Glutamatergic neuron (in vitro differentiated cells): ENCODE results near the gene PHRF1. TPM values are rescaled to one million over a fixed set of nuclear protein-coding genes. Genes with fewer than 3 reads are reported as not detected.

Experiments used
- DNase-seq: peaks from one replicate; pipeline ENCODE4 v3.0.0; 2022
- H3K27ac Mint-ChIP-seq: one replicate; pipeline ENCODE4 v1.8.0; 2020; ENCODE audit warnings: mild to moderate bottlenecking, mixed read lengths, inconsistent platforms; ENCODE audit not compliant: unreplicated experiment
- H3K27me3 Mint-ChIP-seq: one replicate; pipeline ENCODE4 v1.8.0; 2020; ENCODE audit warnings: mild to moderate bottlenecking, moderate library complexity, mixed read lengths, inconsistent platforms; ENCODE audit not compliant: unreplicated experiment
- H3K36me3 Mint-ChIP-seq: one replicate; pipeline ENCODE4 v1.8.0; 2020; ENCODE audit warnings: mild to moderate bottlenecking, mixed read lengths, inconsistent platforms; ENCODE audit not compliant: unreplicated experiment
- H3K4me1 Mint-ChIP-seq: one replicate; pipeline ENCODE4 v1.8.0; 2020; ENCODE audit warnings: mild to moderate bottlenecking, low read depth, mixed read lengths, inconsistent platforms; ENCODE audit not compliant: unreplicated experiment
- H3K4me3 Mint-ChIP-seq: one replicate; pipeline ENCODE4 v1.8.0; 2020; ENCODE audit warnings: mild to moderate bottlenecking, mixed read lengths, inconsistent platforms; ENCODE audit not compliant: unreplicated experiment
- H3K9me3 Mint-ChIP-seq: one replicate; pipeline ENCODE4 v1.8.0; 2020; ENCODE audit warnings: mild to moderate bottlenecking, moderate library complexity, mixed read lengths, inconsistent platforms; ENCODE audit not compliant: unreplicated experiment
- CTCF ChIP-seq: fragments of 200-600 bp; sonication (generic); IDR thresholded peaks from one replicate; pipeline ENCODE4 v1.5.0; 2021; ENCODE audit not compliant: partially characterized antibody, unreplicated experiment
- total RNA-seq: library from RNA; stranded (reverse); fragmentation: NEBNext Ultra II Directional; extraction: Animal tissue kit (Norgen Biotek cat#: 25700); gene quantifications from one replicate; pipeline ENCODE4 v1.2.1, GENCODE V29; 2021; ENCODE audit not compliant: unreplicated experiment

Gene PHRF1
- total RNA-seq, 1 donor from 2014 or later, result 41.6 TPM

DNA sequence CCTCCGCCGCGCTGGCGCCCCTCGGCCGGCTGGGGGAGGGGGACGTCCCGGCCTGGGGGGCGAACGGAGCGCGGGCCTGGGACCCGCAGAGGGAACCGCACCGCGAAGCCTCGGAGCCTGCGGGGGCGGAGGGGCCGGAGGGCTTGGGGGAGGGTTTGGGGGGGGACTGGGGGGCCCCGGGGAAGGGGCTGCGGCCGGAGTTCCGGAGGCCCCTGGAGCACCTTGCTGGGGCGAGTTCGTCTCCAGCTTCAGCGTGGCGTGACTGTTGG is 51.0 kb downstream of the PHRF1 start:
- TF ChIP-seq CTCF, result no peak
- H3K9me3 Mint-ChIP-seq, result peaks cover 8% of the 10 kb centered on the region

GRCh38 chr11:628056-628455 is 51.8 kb downstream of the PHRF1 start:
- Mint-ChIP-seq H3K27ac (peak overlapping the region; percentile 2), H3K4me1 (peaks cover 15% of the 10 kb centered on the region), H3K36me3 (peaks cover 5% of the 10 kb centered on the region), H3K27me3 (peaks cover 12% of the 10 kb centered on the region), H3K9me3 (peaks cover 8% of the 10 kb centered on the region), H3K4me3 (peak overlapping the region; percentile 71)
- TF ChIP-seq CTCF, result no peak
- DNase-seq, result no peak

More for the DNA sequence above, 51.0 kb downstream of the PHRF1 start:
- H3K4me1 Mint-ChIP-seq, result peaks cover 15% of the 10 kb centered on the region
- peaks cover 5% of the 10 kb centered on the region for H3K36me3 Mint-ChIP-seq
- no peak overlapping the region for H3K27ac Mint-ChIP-seq
- peaks cover 12% of the 10 kb centered on the region for H3K27me3 Mint-ChIP-seq
- no peak for DNase-seq
- H3K4me3 Mint-ChIP-seq, result no peak overlapping the region

- Mint-ChIP-seq H3K4me3 (peak overlapping the region; percentile 1), H3K4me1 (peaks cover 15% of the 10 kb centered on the region), H3K27ac (no peak overlapping the region), H3K27me3 (peaks cover 12% of the 10 kb centered on the region), H3K9me3 (peaks cover 8% of the 10 kb centered on the region), H3K36me3 (peaks cover 5% of the 10 kb centered on the region)
- DNase-seq, result no peak
- TF ChIP-seq CTCF, result no peak
These were observed 52.9 kb downstream of the PHRF1 start for GRCh38 chr11:629237-629583.

DNA sequence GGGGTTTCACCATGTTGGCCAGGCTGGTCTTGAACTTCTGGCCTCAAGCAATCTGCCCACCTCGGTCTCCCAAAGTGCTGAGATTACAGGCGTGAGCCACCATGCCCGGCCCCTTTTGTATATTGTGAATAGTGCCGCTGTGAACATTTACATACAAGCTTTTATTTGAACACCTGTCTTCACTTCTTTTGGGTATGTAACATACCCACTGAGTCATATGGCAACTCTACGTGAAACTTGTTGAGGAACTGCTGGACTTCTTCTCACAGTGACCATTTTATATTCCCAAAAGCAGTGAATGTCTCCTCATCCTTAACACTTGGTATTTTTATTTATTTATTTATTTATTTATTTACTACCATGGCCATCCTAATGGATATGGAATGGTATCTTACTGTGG is 54.6 kb downstream of the PHRF1 start:
- Mint-ChIP-seq H3K9me3 (peaks cover 8% of the 10 kb centered on the region), H3K27me3 (peaks cover 13% of the 10 kb centered on the region), H3K4me3 (no peak overlapping the region), H3K4me1 (peaks cover 15% of the 10 kb centered on the region), H3K27ac (no peak overlapping the region), H3K36me3 (peaks cover 5% of the 10 kb centered on the region)
- TF ChIP-seq CTCF, result no peak
- no peak for DNase-seq

DNA sequence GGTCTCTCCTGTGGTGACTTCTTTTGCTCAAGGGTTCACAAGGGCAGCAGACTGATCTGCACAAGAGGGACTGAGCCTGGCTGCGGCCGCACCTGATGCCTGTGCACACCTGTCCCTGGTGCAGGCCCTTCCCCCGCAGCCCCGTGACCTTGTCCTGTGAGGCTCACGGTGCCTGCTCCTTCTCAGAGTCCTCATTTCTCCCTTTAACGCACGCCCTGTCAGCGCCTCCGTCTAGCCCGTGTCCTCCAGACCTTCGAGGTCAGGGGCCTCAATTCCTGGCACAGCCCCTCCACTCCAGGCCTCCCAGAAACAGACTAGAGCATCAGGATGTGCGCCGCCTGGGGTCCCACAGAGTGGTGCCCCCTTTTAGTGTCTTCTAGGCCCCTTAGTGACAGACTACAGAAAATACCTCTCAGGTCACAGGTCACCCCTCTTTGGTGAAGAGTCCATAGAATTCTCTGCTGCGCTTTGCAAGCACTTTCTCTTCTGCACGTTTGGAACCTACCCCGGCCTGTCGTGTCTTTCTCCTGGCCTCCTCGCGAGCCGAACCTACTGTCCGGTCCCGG is 59.8 kb downstream of the PHRF1 start:
- no peak for TF ChIP-seq CTCF
- Mint-ChIP-seq H3K4me1 (peaks cover 5% of the 10 kb centered on the region), H3K27me3 (peaks cover 20% of the 10 kb centered on the region), H3K4me3 (no peak overlapping the region), H3K9me3 (peaks cover 7% of the 10 kb centered on the region), H3K36me3 (no peaks in the 10 kb centered on the region), H3K27ac (no peak overlapping the region)
- DNase-seq, result no peak
